Measurements from ENCODE around the gene COL23A1. TPM values are rescaled to one million over a fixed set of nuclear protein-coding genes. Genes with fewer than 3 reads are reported as not detected.

Gene COL23A1
- total and polyA plus RNA-seq, 2 of the 13 experiments (the other 11 are each of a cell fraction or from before 2014, with no cell fraction given) = not detected

DNA sequence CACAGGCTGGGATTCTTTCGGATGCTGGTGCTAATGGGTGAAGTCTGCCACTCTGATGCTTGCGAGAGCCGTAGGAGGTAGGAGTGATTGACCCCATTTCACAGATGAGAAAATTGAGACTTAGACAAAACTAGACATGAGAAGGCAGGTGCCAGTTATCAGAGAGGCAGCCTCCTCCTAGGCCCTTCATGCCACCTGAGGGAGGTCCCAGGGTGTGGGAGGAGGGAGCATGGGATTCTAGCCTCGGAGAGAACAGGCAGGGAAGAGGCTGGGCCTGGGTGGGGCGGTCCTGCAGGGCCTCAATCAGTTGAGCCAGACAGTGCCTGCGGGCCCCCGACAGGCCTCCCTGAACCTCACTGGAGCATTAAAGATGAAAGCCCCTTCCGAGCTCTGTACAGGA, 112.4 kb downstream of the COL23A1 start:
- Histone ChIP-seq H3K9me3 (ENCODE audit: low read length) (no peaks in the 10 kb centered on the region), H3K4me2 (ENCODE audit: low read depth, low read length) (no peak overlapping the region), H3K27me3 (ENCODE audit: control insufficient read depth in 1 of 2, insufficient read depth in 2 of 2, low read length in 2 of 2) (no peaks in the 10 kb centered on the region; a peak in 1 of 5 replicates), H3K4me1 (ENCODE audit: insufficient read depth, low read length) (no peaks in the 10 kb centered on the region), H2AFZ (ENCODE audit: low read length) (no peak overlapping the region), H3K79me2 (ENCODE audit: insufficient read depth, low read length) (no peaks in the 10 kb centered on the region), H3K36me3 (replicated peaks in 1 of 2; ENCODE audit: control insufficient read depth in 1 of 2, insufficient read depth in 2 of 2, low read length in 2 of 2) (no peaks in the 10 kb centered on the region), H3K9ac (ENCODE audit: insufficient read depth, low read depth, low read length) (no peak overlapping the region), H4K20me1 (ENCODE audit: insufficient read depth, low read length) (no peaks in the 10 kb centered on the region), H3K27ac (ENCODE audit: extremely low read length, insufficient read depth, low read length) (no peak overlapping the region), H3K4me3 (replicated peaks in 1 of 3; ENCODE audit: insufficient read depth in 1 of 3, low read depth in 2 of 3, low read length in 3 of 3) (no peak overlapping the region)
- FAIRE-seq (no peak), ATAC-seq (no peak), DNase-seq (ENCODE audit: low spot score) (no peak)
- CTCF ChIA-PET (ENCODE audit: low intra/inter-chr PET ratio, low total read pairs) = no interaction called here
- intact Hi-C loops (cut with micrococcal nuclease; ENCODE audit: unreplicated experiment) = no loop called here
- no peak for TF ChIP-seq JUN (CRISPR knock-in tag; IDR thresholded peaks at IDR 0.05)
- no peak for TF ChIP-seq JUND (CRISPR knock-in tag; IDR thresholded peaks at IDR 0.05)
- peak; percentile 35; the same call in 1 of the 2 replicates for TF ChIP-seq ZNF629 (CRISPR knock-in tag; conservative IDR thresholded peaks at IDR 0.05)
- no peak for TF ChIP-seq SETDB1 (CRISPR knock-in tag; IDR thresholded peaks at IDR 0.05; ENCODE audit: borderline replicate concordance)
- no TSS peak for BruUV-seq (replicated peaks)
- POLR2A ChIA-PET = no interaction called here
- in situ Hi-C loops (cut with HindIII; ENCODE audit: extremely low pct_ligation_motif_present, low pct_unique_long_range_greater_than_20kb) = no loop called here
- 64% methylated on average over 8 of the region's 8 CpGs for WGBS (ENCODE audit: low lambda C conversion rate)

- no peaks in the 10 kb centered on the region for H3K36me3 ChIP-seq (replicated peaks in 1 of 2; ENCODE audit: control insufficient read depth in 1 of 2, insufficient read depth in 2 of 2, low read length in 2 of 2)
- no peaks in the 10 kb centered on the region for H3K4me1 ChIP-seq (ENCODE audit: insufficient read depth, low read length)
- ATAC-seq (no peak), DNase-seq (ENCODE audit: low spot score) (no peak), FAIRE-seq (no peak)
- H3K9ac ChIP-seq (ENCODE audit: insufficient read depth, low read depth, low read length) = no peak overlapping the region
- 18% methylated on average over 12 of the region's 12 CpGs for WGBS (ENCODE audit: low lambda C conversion rate)
- BruUV-seq (replicated peaks) = no TSS peak
- no peak overlapping the region for H2AFZ ChIP-seq (ENCODE audit: low read length)
- no peaks in the 10 kb centered on the region for H4K20me1 ChIP-seq (ENCODE audit: insufficient read depth, low read length)
- in situ Hi-C loops (cut with HindIII; ENCODE audit: extremely low pct_ligation_motif_present, low pct_unique_long_range_greater_than_20kb) (no loop called here), intact Hi-C loops (cut with micrococcal nuclease; ENCODE audit: unreplicated experiment) (no loop called here)
- ChIA-PET POLR2A (no interaction called here), CTCF (ENCODE audit: low intra/inter-chr PET ratio, low total read pairs) (no interaction called here)
- no peaks in the 10 kb centered on the region; a peak in 1 of 5 replicates for H3K27me3 ChIP-seq (ENCODE audit: control insufficient read depth in 1 of 2, insufficient read depth in 2 of 2, low read length in 2 of 2)
- H3K79me2 ChIP-seq (ENCODE audit: insufficient read depth, low read length) = no peaks in the 10 kb centered on the region
- no peaks in the 10 kb centered on the region for H3K9me3 ChIP-seq (ENCODE audit: low read length)
- H3K27ac ChIP-seq (ENCODE audit: extremely low read length, insufficient read depth, low read length) = no peak overlapping the region
- H3K4me2 ChIP-seq (ENCODE audit: low read depth, low read length) = no peak overlapping the region
- no peak overlapping the region for H3K4me3 ChIP-seq (replicated peaks in 1 of 3; ENCODE audit: insufficient read depth in 1 of 3, low read depth in 2 of 3, low read length in 3 of 3)
- TF ChIP-seq ZC3H13 (CRISPR knock-in tag; IDR thresholded peaks at IDR 0.05) = no peak
- no peak for TF ChIP-seq NCOA5 (CRISPR knock-in tag; IDR thresholded peaks at IDR 0.05)
- TF ChIP-seq GABPB1 (CRISPR knock-in tag; IDR thresholded peaks at IDR 0.05) = no peak
- no peak for TF ChIP-seq GPN1 (CRISPR knock-in tag; IDR thresholded peaks at IDR 0.05; ENCODE audit: borderline replicate concordance)
- TF ChIP-seq, protein P1, sequence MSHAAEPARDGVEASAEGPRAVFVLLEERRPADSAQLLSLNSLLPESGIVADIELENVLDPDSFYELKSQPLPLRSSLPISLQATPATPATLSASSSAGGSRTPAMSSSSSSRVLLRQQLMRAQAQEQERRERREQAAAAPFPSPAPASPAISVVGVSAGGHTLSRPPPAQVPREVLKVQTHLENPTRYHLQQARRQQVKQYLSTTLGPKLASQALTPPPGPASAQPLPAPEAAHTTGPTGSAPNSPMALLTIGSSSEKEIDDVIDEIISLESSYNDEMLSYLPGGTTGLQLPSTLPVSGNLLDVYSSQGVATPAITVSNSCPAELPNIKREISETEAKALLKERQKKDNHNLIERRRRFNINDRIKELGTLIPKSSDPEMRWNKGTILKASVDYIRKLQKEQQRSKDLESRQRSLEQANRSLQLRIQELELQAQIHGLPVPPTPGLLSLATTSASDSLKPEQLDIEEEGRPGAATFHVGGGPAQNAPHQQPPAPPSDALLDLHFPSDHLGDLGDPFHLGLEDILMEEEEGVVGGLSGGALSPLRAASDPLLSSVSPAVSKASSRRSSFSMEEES (CRISPR knock-in tag; IDR thresholded peaks at IDR 0.05) = no peak
- TF ChIP-seq RARG (CRISPR knock-in tag; IDR thresholded peaks at IDR 0.05; ENCODE audit: low read depth) = no peak
- no peak for TF ChIP-seq ZNF597 (CRISPR knock-in tag; IDR thresholded peaks at IDR 0.05)
- TF ChIP-seq NKX3-1 (CRISPR knock-in tag; IDR thresholded peaks at IDR 0.05) = no peak
- TF ChIP-seq, protein P2, sequence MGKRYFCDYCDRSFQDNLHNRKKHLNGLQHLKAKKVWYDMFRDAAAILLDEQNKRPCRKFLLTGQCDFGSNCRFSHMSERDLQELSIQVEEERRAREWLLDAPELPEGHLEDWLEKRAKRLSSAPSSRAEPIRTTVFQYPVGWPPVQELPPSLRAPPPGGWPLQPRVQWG (CRISPR knock-in tag; IDR thresholded peaks at IDR 0.05; ENCODE audit: borderline replicate concordance, low read depth) = no peak
- TF ChIP-seq BCL6 (CRISPR knock-in tag; IDR thresholded peaks at IDR 0.05) = no peak
- TF ChIP-seq ZBTB21 (CRISPR knock-in tag; IDR thresholded peaks at IDR 0.05) = no peak
- TF ChIP-seq MTA3 (CRISPR knock-in tag; IDR thresholded peaks at IDR 0.05) = no peak
- no peak for TF ChIP-seq JUNB (CRISPR knock-in tag; IDR thresholded peaks at IDR 0.05; ENCODE audit: borderline replicate concordance)
These were observed 113.0 kb downstream of the COL23A1 start for GRCh38 chr5:178476972-178477754.
